NCI-H1436 treated with DMSO at 0.1 percent for 48 hours (cell line): ENCODE results near the gene CFB.
"Not testable (repeated sequence)": the region's sequence is repeated elsewhere in the genome, so short reads cannot be mapped to it uniquely, and the experiment has no call there.

Experiments
- DNase-seq: peaks from one replicate; lab custom pipeline; 2025; lab: John Stamatoyannopoulos, UW

Gene CFB

DNA sequence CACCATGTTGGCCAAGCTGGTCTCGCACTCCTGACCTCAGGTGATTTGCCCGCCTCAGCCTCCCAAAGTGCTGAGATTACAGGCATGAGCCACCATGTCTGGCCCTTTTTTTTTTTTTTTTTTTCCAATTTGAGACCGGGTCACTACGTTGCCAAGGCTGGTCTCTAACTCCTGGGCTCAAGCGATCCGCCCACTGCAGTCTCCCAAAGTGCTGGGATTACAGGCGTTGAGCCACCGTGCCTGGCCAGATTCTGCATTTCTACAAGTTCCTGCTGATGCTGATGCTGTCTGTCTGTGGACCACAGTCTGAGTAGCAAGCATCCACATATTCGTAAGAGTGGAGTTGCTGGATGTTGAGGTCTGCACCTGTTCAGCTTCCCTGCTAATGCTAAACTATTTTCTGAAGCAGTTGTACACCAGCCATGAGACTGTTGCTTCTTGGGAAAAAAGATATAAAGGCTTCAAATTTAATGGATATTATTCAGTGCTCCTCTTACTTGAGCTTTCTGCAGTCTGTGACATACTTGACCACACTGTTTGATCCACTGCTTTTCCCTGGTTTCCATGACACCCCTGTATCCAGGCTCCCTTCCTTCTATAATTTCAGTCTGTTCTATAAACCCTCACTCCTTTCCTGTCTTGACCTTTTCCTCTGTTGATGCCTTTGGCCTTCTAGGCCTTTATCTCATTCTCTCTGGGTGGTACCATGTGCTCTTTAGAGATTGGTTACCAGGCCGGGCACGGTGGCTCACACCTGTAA is 33.9 kb upstream of the CFB start:
- no peak for DNase-seq

DNA sequence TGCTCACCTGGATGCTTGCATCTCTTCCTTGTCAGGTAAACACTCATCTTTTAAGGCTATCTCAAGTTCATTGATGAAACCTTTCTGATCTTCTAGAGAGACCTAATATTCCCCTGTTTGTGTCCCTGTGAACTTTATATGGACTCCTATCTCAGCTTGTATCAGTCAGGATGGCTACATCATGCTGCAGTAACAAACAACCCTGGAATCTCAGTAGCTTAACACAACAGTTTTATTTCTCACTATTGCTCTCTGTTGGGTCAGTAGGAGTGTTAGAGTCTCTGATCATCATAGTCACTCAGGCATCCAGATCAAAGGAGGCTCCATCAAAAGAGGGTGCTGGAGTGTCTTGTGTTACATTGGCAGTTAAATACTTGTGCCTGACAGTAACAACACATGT is 30.5 kb upstream of the CFB start:
- no peak for DNase-seq

DNA sequence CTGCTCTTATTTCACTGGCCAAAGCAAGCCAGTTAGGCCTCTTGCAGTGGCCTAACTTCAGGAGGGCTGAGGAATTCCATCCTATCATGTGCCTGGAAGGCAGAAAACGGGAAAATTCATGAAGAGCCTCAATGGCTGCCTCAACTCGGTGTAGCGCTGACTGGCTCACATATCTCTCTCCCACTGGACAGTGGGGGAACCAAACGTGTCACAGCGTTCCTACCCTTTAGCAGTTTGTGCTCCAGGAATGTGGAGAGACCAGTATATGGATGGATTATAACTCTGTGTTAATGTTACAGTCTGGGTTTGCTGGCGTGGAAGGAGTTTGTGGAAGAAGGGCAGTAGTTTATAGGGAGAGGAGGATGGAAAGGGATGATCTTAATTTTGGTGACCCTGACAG is 30.1 kb upstream of the CFB start:
- DNase-seq = no peak

DNA sequence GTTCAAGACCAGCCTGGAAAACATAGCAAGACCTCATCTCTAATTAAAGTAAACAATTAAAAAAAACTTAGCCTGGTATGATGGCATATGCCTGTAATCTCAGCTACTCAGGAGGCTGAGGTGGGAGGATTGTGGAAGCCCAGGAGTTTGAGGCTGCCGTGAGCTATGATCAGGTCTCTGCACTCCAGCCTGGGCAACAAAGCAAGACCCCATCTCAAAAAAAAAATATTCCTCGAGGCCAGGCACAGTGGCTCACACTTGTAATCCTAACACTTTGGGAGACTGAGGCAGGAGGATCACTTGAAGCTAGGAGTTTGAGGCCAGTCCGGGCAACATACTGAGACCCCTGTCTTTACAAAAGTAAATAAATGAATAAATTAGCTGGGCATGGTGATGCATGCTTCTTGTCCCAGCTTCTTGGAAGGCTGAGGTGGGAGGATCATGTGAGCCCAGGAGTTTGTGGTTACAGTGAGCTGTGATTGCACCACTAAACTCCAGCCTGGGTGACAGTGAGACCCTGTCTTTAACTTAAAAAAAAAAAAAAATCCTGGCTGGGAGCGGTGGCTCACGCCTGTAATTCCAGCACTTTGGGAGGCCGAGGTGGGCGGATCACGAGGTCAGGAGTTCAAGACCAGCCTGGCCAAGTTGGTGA is 27.7 kb upstream of the CFB start:
- no peak for DNase-seq

DNA sequence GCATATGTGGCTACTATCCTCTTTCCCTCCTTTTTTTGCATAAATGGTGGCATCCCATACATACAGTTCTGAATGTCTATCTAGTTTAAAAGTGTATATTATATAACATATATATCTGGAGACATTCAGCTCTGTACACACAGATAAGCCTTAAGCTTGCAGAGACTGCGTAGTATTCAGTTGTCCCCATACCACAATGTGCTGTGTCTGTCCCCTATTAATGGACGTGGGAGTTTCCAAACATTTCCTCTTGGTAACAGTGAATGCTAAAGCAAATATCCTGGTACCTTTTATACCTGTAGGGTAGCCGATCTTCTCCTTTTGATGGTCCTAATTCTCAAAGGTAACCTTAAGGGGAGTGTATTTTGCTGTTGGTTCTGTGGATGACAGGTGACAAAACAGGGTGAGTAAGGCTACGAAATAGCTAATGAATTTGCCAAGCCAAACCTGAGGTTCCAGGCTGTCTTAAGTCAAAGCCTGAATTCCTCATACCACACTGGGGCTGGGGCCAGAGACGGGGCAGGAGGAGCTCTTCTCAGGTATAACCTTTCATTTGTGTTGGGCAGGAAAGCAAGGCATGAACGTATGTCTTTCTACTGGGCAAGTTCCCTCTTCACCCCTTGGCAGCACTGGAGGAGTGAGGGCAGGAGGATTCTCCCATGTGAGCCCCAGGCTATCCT is 26.1 kb upstream of the CFB start:
- no peak for DNase-seq

DNA sequence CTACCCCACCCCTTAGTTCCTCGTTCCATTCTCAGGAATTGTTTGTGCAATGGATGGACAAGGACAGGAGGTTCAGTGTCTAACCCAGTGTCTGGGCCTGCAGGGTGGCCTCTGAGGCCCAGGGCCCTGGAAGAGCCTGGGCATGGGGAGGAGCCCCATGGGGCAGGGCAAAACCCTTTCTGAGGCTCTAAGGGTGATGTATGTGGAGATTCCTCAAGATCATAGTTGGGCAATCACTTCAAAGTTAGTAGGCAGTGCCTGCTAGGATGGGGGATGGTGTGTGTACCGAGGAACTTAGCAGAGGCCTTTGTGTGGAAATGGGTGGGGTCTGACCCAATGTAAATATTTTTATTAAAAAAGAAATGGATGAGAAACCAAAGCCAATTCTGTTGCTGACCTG is 25.1 kb upstream of the CFB start:
- DNase-seq = no peak

DNA sequence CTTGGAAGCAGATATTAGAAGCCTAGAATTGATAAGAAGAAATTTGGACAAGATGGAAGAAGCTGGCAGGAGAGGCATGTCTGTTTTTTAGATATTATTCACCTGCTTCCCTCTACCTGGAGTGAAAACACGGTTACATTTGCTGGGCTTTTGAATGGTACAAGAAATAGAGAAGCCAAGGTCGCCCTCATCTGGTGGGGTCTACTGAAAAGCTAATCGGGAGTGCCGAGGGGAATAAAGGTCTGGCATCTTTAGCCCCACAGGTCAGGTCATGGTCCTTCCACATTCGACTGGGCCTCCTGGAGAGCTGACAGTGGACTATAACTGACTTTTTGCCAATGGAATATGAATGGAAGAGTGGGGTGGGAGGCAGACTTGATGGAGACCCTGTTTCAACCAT is 23.0 kb upstream of the CFB start:
- DNase-seq = no peak

DNA sequence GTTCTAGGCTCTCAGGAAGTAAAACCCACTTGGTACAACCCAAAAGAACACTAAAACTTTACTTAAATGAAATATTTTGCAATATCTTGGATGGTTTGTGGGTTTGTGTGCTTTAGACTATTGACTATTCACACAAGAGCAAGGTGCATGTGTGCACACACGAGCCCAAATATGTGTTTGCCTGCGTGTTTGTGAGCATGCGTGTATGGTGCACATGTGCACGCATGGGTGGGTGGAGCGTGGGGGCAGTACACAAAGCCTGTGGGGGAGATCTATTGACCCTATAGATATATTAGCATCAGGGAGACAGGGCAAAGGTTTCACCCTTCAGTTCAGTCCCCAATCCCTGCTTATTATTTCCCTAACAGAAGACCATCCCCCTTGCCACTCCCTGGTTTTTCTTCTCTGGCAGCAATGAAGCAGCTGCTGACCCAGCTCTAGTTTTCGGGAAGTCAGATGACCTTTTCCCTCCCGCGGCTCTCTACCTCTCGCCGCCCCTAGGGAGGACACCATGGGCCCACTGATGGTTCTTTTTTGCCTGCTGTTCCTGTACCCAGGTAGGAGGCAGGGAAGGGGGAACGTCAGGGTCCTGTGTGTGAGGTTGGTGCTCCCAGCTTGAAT is 18.5 kb upstream of the CFB start, which contains the start of gene C2:
TSS of gene C2 (plus strand) at position 476 of the 621 bp plus-strand sequence. CDS start at position 512, 36 bp downstream.
- no peak for DNase-seq

DNA sequence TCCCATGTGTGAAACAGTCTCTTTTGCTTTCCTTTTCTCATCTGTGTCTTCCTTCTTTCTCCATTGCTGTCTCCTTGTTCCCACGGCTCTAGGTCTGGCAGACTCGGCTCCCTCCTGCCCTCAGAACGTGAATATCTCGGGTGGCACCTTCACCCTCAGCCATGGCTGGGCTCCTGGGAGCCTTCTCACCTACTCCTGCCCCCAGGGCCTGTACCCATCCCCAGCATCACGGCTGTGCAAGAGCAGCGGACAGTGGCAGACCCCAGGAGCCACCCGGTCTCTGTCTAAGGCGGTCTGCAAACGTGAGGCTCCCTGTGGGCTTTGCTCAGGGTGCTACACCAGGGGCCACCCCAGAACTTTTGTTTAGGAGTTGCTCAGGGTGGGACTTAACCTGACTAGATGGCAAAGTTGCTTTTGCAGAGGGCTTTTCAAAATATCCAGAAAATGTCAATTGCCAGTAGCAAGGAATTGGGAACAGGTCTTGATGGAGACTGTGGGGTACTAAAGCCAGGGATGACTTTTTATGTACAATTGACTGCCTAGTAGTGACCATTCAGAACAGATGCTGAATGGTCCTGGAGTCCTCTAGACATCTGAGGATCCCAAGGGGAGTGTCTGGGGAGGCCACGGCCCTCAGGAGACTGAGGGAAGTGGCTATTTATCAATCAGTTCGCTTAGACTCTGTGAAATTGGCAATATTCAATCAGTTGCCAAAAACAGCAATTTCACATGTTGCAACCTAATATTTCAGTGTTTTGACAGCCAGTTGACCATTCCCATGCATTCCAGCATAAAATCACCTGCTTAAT is 17.8 kb upstream of the CFB start:
- no peak for DNase-seq

DNA sequence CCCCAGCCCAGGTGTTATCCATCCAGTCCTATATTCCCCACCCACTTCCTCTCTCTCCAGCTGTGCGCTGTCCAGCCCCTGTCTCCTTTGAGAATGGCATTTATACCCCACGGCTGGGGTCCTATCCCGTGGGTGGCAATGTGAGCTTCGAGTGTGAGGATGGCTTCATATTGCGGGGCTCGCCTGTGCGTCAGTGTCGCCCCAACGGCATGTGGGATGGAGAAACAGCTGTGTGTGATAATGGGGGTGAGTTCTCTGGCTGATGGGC is 17.3 kb upstream of the CFB start:
- DNase-seq = no peak

DNA sequence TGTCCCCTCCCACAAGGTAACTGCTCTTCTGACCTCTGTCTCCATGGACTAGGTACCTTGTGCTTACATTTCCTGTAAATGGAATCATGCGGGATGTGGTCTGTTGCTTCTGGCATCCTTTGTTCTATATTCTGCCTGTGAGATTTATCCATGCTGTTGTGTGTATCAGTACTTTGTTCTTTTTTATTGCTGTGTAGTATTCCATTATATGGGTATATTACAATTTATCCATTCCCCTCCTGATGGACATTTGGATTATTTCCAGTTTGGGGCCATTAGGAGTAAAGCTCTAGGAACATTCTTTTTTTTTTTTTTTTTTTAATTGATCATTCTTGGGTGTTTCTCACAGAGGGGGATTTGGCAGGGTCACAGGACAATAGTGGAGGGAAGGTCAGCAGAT is 14.9 kb upstream of the CFB start:
- DNase-seq = no peak

DNA sequence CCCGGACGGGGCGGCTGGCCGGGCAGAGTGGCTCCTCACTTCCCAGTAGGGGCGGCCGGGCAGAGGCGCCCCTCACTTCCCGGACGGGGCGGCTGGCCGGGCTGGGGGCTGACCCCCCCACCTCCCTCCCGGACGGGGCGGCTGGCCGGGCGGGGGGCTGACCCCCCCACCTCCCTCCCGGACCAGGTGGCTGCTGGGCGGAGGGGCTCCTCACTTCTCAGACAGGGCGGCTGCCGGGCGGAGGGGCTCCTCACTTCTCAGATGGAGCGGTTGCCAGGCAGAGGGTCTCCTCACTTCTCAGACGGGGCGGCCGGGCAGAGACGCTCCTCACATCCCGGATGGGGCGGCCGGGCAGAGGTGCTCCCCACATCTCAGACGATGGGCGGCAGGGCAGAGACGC is 13.8 kb upstream of the CFB start:
- not testable (repeated sequence) for DNase-seq

DNA sequence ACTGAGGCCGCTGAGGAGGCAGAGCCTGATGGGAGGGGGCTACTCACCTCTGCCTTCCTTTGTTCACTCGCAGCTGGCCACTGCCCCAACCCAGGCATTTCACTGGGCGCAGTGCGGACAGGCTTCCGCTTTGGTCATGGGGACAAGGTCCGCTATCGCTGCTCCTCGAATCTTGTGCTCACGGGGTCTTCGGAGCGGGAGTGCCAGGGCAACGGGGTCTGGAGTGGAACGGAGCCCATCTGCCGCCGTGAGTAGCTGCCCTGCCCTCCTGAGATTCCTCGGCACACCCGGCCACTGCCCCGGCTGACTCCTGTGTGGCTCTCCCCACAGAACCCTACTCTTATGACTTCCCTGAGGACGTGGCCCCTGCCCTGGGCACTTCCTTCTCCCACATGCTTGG is 12.4 kb upstream of the CFB start:
- DNase-seq = no peak

DNA sequence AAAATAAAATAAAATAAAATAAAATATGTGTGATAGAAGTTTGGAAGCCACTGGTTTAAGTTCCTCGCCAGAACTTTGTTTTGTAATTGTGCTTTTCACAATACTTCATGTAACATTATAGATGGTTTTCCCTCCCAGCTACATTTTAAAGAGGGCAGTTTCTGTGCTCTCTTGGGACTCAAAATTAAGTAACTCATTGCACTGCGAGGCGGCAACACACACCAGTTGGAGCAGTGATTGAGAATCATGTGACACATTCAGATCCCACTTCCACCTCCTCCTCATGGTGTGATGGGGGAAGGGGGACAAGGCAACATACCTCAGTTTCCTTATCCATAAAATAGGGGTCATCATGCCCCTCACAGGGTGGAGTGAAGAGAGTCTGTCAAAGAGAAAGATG is 10.9 kb upstream of the CFB start:
- no peak for DNase-seq

DNA sequence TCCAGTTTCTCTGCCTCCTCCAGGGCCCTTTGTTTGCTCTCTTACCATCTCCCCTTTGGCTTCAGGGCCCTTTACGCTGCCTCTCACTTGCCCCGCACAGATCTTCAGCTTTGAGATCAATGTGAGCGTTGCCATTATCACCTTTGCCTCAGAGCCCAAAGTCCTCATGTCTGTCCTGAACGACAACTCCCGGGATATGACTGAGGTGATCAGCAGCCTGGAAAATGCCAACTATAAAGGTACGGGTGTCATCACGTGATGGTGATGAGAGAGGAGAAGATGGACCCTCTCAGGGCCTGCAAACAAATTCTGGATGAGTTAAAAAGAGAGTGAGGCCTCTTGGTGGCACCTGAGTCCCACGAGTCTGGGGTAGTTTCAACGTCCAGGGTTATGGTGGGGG is 10.1 kb upstream of the CFB start:
- DNase-seq = no peak

DNA sequence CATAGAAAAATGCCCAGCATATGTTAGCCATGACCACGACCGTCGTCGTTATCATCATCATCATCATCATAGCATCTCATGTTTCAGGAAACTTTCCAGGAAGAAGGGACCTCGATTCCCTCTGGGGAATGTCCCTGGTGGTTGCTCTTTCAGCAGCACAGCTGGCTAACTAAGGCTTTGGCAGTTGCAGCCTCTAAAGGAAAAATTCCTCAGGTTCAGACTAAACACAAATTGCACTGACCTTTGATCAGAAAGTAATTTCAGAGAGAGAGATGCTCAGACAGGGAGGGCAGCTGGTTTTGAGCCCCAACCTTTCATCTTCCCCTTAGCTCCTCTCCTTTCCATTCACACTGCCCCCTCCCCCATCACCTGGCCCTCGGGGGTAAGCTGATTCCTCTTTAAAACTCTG is 5.6 kb upstream of the CFB start:
- DNase-seq = no peak

DNA sequence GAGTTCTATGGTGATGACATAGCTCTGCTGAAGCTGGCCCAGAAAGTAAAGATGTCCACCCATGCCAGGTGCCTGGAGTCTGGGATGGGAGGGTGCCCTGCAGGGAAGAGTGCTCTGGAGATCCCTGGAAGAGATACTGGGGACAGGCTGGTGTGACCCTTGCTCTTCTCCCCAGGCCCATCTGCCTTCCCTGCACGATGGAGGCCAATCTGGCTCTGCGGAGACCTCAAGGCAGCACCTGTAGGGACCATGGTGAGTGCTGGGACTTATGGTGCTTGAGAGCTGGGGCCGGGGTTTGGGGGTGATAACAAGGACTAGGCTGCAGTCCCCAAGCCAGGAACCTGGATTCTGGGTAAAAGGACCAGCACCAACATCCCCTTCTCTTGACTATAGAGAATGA is 2.2 kb upstream of the CFB start:
- DNase-seq = no peak

DNA sequence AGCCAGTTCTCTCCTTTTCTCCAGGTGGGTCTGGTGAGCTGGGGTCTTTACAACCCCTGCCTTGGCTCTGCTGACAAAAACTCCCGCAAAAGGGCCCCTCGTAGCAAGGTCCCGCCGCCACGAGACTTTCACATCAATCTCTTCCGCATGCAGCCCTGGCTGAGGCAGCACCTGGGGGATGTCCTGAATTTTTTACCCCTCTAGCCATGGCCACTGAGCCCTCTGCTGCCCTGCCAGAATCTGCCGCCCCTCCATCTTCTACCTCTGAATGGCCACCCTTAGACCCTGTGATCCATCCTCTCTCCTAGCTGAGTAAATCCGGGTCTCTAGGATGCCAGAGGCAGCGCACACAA is 765 bp upstream of the CFB start:
- no peak for DNase-seq

DNA sequence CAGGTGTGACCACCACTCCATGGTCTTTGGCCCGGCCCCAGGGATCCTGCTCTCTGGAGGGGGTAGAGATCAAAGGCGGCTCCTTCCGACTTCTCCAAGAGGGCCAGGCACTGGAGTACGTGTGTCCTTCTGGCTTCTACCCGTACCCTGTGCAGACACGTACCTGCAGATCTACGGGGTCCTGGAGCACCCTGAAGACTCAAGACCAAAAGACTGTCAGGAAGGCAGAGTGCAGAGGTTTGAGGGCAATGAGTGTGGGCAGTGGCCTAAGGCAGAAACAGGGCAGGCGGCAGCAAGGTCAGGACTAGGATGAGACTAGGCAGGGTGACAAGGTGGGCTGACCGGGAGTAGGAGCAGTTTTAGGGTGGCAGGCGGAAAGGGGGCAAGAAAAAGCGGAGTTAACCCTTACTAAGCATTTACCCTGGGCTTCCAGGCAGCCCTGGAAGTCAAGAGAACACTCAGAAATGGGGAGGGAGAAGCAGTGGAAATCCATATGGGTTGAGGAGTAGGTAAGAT is 533 bp downstream of the CFB start:
- DNase-seq = no peak

DNA sequence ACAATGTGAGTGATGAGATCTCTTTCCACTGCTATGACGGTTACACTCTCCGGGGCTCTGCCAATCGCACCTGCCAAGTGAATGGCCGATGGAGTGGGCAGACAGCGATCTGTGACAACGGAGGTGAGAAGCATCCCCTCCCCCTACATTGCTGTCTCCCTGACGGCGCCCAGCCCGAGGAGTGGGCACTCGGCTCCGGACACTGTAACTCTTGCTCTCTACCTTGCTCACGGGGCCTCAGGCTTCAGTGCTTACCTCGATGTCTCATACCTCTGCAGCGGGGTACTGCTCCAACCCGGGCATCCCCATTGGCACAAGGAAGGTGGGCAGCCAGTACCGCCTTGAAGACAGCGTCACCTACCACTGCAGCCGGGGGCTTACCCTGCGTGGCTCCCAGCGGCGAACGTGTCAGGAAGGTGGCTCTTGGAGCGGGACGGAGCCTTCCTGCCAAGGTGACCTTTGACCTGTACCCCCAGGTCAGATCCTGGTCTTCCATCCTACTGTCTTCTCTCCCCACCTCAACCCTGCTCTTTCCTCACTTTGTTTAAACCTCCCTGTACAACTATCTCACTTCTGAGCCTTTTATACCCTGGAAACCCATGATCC is 1.3 kb downstream of the CFB start:
- no peak for DNase-seq

DNA sequence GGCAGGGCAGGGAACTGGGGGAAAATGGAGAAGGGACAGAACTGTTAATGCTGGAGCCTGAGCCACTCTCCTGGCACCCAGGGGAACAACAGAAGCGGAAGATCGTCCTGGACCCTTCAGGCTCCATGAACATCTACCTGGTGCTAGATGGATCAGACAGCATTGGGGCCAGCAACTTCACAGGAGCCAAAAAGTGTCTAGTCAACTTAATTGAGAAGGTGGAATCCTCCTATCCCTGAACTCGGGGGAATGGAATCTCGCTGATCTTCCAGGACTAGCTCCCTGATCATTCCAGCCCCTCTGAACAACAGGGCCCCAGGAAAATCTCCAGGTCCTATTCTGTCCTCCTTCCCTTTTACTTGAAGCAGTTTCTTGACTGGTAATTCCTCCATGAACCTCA is 2.0 kb downstream of the CFB start:
- DNase-seq = no peak

DNA sequence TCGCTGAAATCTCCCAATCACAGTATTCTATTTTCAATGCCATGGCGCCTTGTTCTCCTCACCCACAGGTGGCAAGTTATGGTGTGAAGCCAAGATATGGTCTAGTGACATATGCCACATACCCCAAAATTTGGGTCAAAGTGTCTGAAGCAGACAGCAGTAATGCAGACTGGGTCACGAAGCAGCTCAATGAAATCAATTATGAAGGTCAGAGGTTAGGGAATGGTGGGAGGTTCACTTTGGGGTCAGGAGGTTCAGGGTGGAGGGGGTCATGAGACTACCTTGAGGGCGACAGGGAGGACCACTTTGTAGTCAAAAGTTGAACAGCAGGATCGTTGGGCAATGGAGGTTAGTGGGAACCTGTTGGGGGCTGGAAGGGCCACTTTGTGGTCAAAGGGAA is 2.4 kb downstream of the CFB start:
- no peak for DNase-seq
